Measurements from ENCODE around the gene ULK1. TPM values are rescaled to one million over a fixed set of nuclear protein-coding genes. Genes with fewer than 3 reads are reported as not detected.
A peak's percentile ranks its signal among the peaks of the same experiment; 100 is the strongest.
"Not testable (repeated sequence)": the region's sequence is repeated elsewhere in the genome, so short reads cannot be mapped to it uniquely, and the experiment has no call there.

ULK1 gene
- total and polyA plus RNA-seq, 10 donors: 9.9 to 60.7 (median 46.7) TPM

- H3K4me1 ChIP-seq: peaks cover 9 to 23% (median 19%) of the 10 kb centered on the region in 6 donors
- DNase-seq: peak; percentile 71
- 87 to 97% (median 93%) methylated on average over 17 to 35 of the region's 35 CpGs for WGBS, 5 donors
- TF ChIP-seq POLR2A (IDR thresholded peaks at IDR 0.05): no peak
- no peak for TF ChIP-seq CTCF (IDR thresholded peaks at IDR 0.05 in 8 of 11, conservative IDR thresholded peaks at IDR 0.05 in 3 of 11)
- peak; percentile 24 to 69 (median 30) for TF ChIP-seq POLR2AphosphoS5 (IDR thresholded peaks at IDR 0.05)
- H3K36me3 ChIP-seq: peaks cover 4 to 55% (median 44%) of the 10 kb centered on the region in 6 donors
- H3K4me3 ChIP-seq: no peak overlapping the region
- intact Hi-C loops (cut with DNase I; ENCODE audit: low total_unique reads): no loop called here
- H3K27ac ChIP-seq: no peak overlapping the region
- no peaks in the 10 kb centered on the region for H3K27me3 ChIP-seq (replicated peaks in 1 of 7)
- no peaks in the 10 kb centered on the region for H3K9me3 ChIP-seq
These were observed 50.3 kb downstream of the ULK1 start for GRCh38 chr12:131944601-131945251.

- Histone ChIP-seq H3K36me3 (peaks cover 3 to 35% (median 26%) of the 10 kb centered on the region in 6 donors), H3K4me3 (no peak overlapping the region), H3K27me3 (replicated peaks in 1 of 7) (no peaks in the 10 kb centered on the region), H3K9me3 (no peaks in the 10 kb centered on the region), H3K27ac (no peak overlapping the region), H3K4me1 (peaks cover 16 to 39% (median 33%) of the 10 kb centered on the region in 6 donors)
- DNase-seq: peak; percentile 44
- intact Hi-C loops (cut with DNase I; ENCODE audit: low total_unique reads): no loop called here
- 74 to 92% (median 77%) methylated on average over 6 of the region's 6 CpGs for WGBS, 5 donors
- TF ChIP-seq POLR2AphosphoS5 (IDR thresholded peaks at IDR 0.05): no peak
- TF ChIP-seq POLR2A (IDR thresholded peaks at IDR 0.05): no peak
These were observed 52.3 kb downstream of the ULK1 start for GRCh38 chr12:131946757-131947156.

GRCh38 chr12:131947482-131948027 is 53.1 kb downstream of the ULK1 start:
- Histone ChIP-seq H3K4me3 (no peak overlapping the region), H3K36me3 (peaks cover 0 to 28% (median 20%) of the 10 kb centered on the region in 6 donors), H3K4me1 (peaks cover 16 to 47% (median 40%) of the 10 kb centered on the region in 6 donors), H3K9me3 (no peaks in the 10 kb centered on the region), H3K27me3 (replicated peaks in 1 of 7) (no peaks in the 10 kb centered on the region), H3K27ac (peak overlapping the region in 6 of 8 donors; percentile 9 to 93 (median 46))
- 39 to 52% (median 47%) methylated on average over 8 of the region's 8 CpGs for WGBS, 5 donors
- TF ChIP-seq CTCF (IDR thresholded peaks at IDR 0.05 in 8 of 11, conservative IDR thresholded peaks at IDR 0.05 in 3 of 11): no peak
- intact Hi-C loops (cut with DNase I; ENCODE audit: low total_unique reads): no loop called here
- peak; percentile 42 for DNase-seq

- H3K27me3 ChIP-seq (replicated peaks in 1 of 7): no peaks in the 10 kb centered on the region
- WGBS, 5 donors: 50 to 83% (median 69%) methylated on average over 1 of the region's 1 CpG
- H3K4me3 ChIP-seq: no peak overlapping the region
- peak overlapping the region in 6 of 8 donors; percentile 9 to 93 (median 88) for H3K27ac ChIP-seq
- DNase-seq: no peak
- H3K4me1 ChIP-seq: peaks cover 16 to 54% (median 44%) of the 10 kb centered on the region in 6 donors
- TF ChIP-seq CTCF (IDR thresholded peaks at IDR 0.05 in 8 of 11, conservative IDR thresholded peaks at IDR 0.05 in 3 of 11) (no peak), POLR2A (IDR thresholded peaks at IDR 0.05) (no peak), POLR2AphosphoS5 (IDR thresholded peaks at IDR 0.05) (no peak)
- H3K9me3 ChIP-seq: no peaks in the 10 kb centered on the region
- intact Hi-C loops (cut with DNase I; ENCODE audit: low total_unique reads): no loop called here
- H3K36me3 ChIP-seq: peaks cover 0 to 21% (median 17%) of the 10 kb centered on the region in 6 donors
These were observed 53.8 kb downstream of the ULK1 start for GRCh38 chr12:131948166-131948712.

- Histone ChIP-seq H3K36me3 (peaks cover 0 to 14% (median 12%) of the 10 kb centered on the region in 6 donors), H3K27ac (peak overlapping the region; percentile 11 to 93 (median 84)), H3K4me1 (peaks cover 16 to 60% (median 46%) of the 10 kb centered on the region in 6 donors), H3K4me3 (peak overlapping the region; percentile 7 to 99 (median 95))
- peak; percentile 48 for DNase-seq
- intact Hi-C loops (cut with DNase I; ENCODE audit: low total_unique reads); H3K27me3 ChIP-seq (replicated peaks in 1 of 7); H3K9me3 ChIP-seq: not testable (repeated sequence)
- 43 to 51% (median 45%) methylated on average over 23 of the region's 23 CpGs for WGBS, 5 donors
These were observed 54.5 kb downstream of the ULK1 start for GRCh38 chr12:131948713-131949430.

Measured in spleen (tissue), 11 donors.